GM18520 (cell line): ENCODE measurements around the gene FCAMR.

Experiments used
- ATAC-seq: cut with Tn5 transposase; IDR thresholded peaks from one replicate; pipeline ENCODE4 v1.9.1; 2021; ENCODE audit not compliant: unreplicated experiment

FCAMR gene

GRCh38 chr1:206909883-206910318 lies 60.4 kb downstream of the FCAMR start:
- ATAC-seq, result no peak

- ATAC-seq, result no peak
Measured at GRCh38 chr1:206909161-206909882, 60.9 kb downstream of the FCAMR start.

GRCh38 chr1:206908038-206908437 lies 62.2 kb downstream of the FCAMR start:
- ATAC-seq, result no peak
